ENCODE measurements around the gene GRM7.

The GRM7 gene

DNA sequence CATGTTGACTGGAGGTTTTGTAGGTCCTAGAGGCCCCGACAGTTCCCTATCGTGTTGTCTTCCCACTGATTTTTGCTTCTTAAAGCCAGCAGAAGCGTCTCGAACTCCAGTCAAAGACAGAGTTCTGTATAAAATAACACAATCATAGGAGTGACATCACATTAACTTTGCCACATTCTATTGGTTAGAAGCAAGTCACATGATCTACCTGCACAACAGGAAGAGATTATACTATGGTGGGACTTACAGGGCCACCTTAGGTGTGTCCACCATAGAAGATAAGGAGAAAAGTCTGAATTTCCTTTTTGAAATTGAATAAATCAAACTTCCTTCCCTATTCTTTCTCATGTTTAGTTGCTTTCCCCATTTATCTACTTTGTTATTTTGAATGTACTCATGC, 365.5 kb downstream of the GRM7 start:
- TF ChIP-seq FOXP2 (optimal IDR thresholded peaks at IDR 0.05; ENCODE audit: borderline replicate concordance, extremely low read depth, extremely low read length, insufficient read depth) (no peak), POLR2AphosphoS5 (IDR thresholded peaks at IDR 0.05; ENCODE audit: low read depth, low read length) (no peak), REST (IDR thresholded peaks at IDR 0.05; ENCODE audit: insufficient read depth in 1 of 2, low read depth in 2 of 2, low read length in 2 of 2) (no peak), TAF1 (IDR thresholded peaks at IDR 0.05; ENCODE audit: borderline replicate concordance, insufficient read depth, low read length) (no peak), SIN3A (IDR thresholded peaks at IDR 0.05; ENCODE audit: borderline replicate concordance, insufficient read depth, low read length) (no peak)

DNA sequence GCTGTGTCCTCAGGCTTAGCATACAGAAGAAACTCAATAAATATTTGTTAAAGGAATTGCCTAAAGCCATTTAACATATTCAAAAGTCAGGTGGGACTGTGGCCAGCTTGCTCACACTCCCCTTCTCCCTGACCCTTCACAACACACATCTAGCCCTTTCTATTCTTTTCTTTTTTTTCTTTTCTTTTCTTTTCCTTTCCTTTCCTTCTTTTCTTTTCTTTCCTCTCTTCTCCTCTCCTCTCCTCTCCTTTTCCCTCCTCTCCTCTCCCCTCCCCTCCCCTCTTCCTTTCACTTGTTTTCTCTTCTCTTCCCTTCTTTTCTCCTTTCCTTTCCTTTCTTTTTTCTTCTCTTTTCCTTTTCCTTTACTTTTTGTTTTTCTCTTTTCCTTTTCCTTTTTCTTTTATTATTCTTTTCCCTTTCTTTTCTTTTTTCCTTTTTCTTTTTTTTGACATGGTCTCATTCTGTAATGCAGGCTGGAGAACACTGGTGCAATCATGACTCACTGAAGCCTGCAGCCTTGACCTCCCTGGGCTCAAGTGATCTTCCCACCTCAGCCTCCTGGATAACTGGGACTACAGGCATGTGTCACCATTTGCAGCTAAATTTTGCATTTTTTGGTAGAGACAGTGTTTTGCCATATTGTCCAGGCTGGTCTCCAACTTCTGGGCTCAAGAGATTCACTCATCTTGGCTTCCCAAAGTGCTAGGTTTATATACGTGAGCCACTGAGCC, 377.8 kb downstream of the GRM7 start:
- TF ChIP-seq REST (IDR thresholded peaks at IDR 0.05; ENCODE audit: insufficient read depth in 1 of 2, low read depth in 2 of 2, low read length in 2 of 2) (no peak), FOXP2 (optimal IDR thresholded peaks at IDR 0.05; ENCODE audit: borderline replicate concordance, extremely low read depth, extremely low read length, insufficient read depth) (no peak), POLR2AphosphoS5 (IDR thresholded peaks at IDR 0.05; ENCODE audit: low read depth, low read length) (no peak), SIN3A (IDR thresholded peaks at IDR 0.05; ENCODE audit: borderline replicate concordance, insufficient read depth, low read length) (no peak), TAF1 (IDR thresholded peaks at IDR 0.05; ENCODE audit: borderline replicate concordance, insufficient read depth, low read length) (no peak)

DNA sequence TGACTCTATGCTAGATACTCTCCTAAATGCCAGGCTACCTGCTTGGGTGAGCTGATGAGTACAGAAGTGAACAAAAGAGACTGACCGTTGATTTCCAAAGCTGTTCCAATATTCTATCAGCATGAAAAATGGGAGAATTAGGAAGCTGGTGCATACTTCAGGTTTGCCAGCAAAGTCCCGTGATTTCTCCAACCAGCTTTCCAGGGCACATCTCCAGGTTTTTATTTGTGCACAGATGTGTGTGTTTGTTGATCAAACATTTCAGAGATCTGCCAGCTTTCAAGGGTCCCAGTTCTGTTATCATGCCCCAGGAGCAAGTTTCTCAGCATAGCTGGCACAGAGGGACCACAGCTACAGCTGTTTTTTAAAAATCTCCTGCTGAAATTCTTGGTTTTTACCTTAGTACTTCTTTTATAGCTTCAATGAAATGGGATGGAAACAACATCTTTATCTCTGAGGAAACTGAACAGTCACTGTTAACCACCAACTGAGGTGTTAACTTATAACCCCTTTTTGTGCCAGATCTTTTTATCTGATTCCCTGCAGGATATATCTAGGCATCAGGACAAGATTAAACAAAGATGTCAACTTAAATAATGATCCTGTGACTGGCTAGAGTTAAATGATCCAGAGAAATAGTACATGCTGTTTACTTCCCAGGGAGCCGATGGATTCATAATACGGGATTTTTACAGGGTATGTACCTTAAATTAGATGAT, 380.8 kb downstream of the GRM7 start:
- TF ChIP-seq SIN3A (IDR thresholded peaks at IDR 0.05; ENCODE audit: borderline replicate concordance, insufficient read depth, low read length) (no peak), TAF1 (IDR thresholded peaks at IDR 0.05; ENCODE audit: borderline replicate concordance, insufficient read depth, low read length) (no peak), REST (IDR thresholded peaks at IDR 0.05; ENCODE audit: insufficient read depth in 1 of 2, low read depth in 2 of 2, low read length in 2 of 2) (no peak)

- TF ChIP-seq SIN3A (IDR thresholded peaks at IDR 0.05; ENCODE audit: borderline replicate concordance, insufficient read depth, low read length), result no peak
- TF ChIP-seq FOXP2 (optimal IDR thresholded peaks at IDR 0.05; ENCODE audit: borderline replicate concordance, extremely low read depth, extremely low read length, insufficient read depth), result no peak
- TF ChIP-seq REST (IDR thresholded peaks at IDR 0.05; ENCODE audit: insufficient read depth in 1 of 2, low read depth in 2 of 2, low read length in 2 of 2), result no peak
- TF ChIP-seq POLR2AphosphoS5 (IDR thresholded peaks at IDR 0.05; ENCODE audit: low read depth, low read length), result no peak
- no peak for TF ChIP-seq TAF1 (IDR thresholded peaks at IDR 0.05; ENCODE audit: borderline replicate concordance, insufficient read depth, low read length)
Measured at GRCh38 chr3:7242303-7242635, 381.4 kb downstream of the GRM7 start.

Data from PFSK-1 (cell line).